ENCODE measurements around the gene RFWD3.
"Not testable (repeated sequence)": the region's sequence is repeated elsewhere in the genome, so short reads cannot be mapped to it uniquely, and the experiment has no call there.

Gene RFWD3, protein sequence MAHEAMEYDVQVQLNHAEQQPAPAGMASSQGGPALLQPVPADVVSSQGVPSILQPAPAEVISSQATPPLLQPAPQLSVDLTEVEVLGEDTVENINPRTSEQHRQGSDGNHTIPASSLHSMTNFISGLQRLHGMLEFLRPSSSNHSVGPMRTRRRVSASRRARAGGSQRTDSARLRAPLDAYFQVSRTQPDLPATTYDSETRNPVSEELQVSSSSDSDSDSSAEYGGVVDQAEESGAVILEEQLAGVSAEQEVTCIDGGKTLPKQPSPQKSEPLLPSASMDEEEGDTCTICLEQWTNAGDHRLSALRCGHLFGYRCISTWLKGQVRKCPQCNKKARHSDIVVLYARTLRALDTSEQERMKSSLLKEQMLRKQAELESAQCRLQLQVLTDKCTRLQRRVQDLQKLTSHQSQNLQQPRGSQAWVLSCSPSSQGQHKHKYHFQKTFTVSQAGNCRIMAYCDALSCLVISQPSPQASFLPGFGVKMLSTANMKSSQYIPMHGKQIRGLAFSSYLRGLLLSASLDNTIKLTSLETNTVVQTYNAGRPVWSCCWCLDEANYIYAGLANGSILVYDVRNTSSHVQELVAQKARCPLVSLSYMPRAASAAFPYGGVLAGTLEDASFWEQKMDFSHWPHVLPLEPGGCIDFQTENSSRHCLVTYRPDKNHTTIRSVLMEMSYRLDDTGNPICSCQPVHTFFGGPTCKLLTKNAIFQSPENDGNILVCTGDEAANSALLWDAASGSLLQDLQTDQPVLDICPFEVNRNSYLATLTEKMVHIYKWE

DNA sequence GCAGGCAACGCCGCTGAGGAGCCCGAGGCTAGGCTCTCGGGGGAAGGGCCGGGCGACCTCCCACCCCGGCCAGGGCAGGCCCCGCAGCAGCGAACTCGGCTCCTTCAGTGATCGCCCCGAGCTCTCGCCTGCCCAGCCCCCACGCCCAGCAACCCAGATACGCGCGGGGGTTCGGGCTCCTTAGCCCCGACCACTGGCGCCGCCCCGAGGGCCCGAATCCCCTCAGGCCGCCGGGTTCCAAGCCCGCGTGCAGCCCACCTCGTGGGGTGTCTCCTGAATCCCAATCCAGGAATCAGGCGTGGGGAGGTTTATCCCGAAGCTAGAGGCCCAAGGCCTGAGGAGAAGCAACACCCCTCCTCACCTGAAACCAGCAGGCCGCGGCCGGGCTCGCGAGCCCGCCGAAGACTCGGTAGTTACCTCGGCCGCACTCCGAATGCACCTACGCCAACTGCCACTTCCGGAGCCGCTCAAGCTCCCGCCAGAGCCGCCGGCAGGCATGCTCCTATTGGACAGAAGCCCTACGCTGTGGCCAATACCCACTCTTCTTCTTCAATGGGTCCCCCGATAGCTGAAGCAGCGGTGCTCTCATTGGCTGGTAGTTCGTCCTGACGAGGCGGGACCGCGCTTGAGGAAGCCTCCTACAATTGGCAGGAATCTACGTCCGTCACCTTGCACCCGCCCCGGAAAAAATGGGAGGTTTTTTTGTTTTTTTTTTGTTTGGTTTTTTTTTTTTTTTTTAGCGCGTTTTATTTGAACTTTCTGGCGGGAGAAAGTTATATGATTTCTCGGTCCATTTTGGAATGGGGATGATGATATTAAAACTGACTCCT is at the start of gene RFWD3:
TSS of gene RFWD3 (minus strand) at position 453 of the 830 bp plus-strand sequence. CDS start 5,428 bp downstream, outside the sequence.
- DNase-seq (ENCODE audit: low read depth), result peak; percentile 90

DNA sequence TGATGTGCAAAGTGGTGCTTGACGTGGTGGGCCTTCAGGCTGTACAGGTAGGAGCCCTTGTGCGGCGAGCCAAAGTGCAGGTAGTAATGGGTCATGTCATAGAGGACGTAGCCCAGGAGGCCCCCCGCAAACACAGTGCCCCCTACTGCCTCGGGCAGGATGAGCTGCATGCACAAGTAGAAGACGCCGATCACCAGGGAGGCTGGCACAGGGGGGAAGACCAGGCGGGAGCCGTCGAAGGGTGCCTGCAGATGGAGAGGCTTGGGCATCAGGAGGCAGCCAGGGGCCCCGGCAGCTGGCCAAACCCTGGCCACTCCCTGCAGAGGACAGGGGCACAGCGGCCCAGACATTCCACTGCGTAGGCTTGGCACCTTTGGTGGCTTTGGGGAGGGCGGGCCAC is 49.7 kb upstream of the RFWD3 start:
- no peak for DNase-seq (ENCODE audit: low read depth)

DNA sequence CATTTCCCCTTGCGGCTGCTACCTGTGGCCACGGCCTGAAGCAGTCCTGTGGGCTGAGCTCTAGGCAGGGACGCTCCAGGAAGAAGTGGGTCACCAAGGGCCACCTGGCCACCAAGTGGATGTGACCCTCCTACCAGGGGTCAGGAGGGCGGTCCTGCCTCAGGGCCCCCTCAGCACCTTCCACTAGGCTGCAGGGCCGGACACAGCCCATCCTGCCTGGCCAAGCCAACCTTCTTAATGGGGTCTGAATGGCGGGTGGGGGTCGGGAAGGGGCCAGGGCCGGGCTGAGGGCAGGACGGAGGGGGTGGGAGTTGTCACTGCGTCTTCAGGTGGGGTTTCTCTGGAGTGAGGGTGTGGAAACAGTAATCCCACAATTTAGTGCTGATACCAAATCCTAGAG is 47.2 kb upstream of the RFWD3 start:
- DNase-seq (ENCODE audit: low read depth), result no peak

DNA sequence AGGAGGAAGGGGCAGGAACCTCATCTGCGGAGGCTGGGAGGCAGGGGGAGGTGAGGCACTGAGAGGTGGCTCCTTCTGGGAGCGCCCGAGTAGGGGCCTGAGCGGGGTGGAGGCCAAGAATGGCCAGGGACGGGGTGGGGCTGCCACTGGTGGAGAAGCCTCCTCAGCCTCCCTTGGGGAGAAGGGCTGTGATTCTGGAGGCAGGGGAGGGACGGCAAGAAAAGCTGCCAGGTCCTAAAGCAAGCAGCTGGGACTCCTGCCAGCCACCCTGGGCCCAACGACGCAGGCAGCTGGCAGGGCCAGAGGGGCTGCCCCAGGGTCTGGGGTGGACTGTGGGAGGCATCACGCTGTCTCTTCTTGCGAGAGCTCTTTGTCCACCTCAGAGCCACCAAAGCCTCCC is 46.6 kb upstream of the RFWD3 start:
- no peak for DNase-seq (ENCODE audit: low read depth)

DNA sequence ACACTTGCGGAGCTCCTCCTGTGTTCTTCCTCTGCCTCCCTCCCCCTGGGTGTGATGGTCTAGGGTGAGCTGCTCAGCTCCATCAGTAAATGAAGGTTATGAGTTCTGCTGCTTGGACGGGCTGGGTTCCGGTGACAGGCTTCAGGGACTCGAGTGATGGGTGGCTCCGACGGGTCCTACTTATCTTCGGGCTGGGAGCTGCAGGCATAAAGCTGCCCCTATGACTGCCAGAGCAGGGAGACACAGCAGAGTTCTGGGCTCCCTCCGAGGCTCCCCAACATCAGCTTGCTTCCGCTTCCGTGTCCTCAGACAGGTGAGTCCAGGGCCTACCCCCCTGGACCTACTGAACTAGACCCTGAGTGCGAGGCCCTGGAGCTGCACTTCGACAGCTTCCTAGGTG is 45.3 kb upstream of the RFWD3 start:
- DNase-seq (ENCODE audit: low read depth), result no peak

DNA sequence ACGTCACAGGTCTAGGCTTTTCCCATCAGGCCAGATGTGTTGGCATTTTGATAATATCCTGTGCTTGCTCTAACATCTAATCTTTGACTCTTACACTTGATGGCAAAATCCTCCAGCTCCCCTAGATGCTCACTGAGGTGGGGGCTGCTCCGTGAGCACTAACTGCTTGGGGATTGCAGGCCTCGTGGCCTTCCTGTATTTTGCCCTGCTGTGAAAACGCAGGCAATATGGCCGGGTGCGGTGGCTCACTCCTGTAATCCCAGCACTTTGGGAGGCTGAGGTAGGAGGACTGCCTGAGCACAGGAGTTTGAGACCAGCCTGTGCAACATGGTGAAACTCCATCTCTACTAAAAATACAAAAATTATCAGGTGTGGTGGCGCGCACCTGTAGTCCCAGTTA is 43.7 kb upstream of the RFWD3 start:
- no peak for DNase-seq (ENCODE audit: low read depth)

DNA sequence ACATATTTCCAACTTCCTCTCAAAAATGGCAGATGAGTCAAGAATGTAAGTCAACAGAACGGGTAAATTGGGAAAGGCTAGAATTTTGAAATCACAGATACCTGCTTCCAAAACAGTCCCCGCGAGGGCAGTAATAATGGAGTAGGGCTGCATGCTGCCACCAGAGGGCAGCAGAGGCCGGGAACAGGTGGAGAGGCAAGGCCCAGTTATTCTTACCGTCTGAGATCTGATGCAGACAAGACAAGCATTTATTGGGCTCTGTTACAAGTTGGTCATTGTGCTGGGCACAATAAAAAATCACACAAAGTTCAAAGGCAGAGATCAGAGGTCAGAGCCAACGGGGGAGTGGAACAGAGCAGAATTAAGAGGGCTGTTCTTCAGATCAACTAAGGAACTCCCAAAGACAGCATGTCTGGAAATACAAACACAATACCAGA is 42.8 kb upstream of the RFWD3 start:
- peak; percentile 63 for DNase-seq (ENCODE audit: low read depth)

DNA sequence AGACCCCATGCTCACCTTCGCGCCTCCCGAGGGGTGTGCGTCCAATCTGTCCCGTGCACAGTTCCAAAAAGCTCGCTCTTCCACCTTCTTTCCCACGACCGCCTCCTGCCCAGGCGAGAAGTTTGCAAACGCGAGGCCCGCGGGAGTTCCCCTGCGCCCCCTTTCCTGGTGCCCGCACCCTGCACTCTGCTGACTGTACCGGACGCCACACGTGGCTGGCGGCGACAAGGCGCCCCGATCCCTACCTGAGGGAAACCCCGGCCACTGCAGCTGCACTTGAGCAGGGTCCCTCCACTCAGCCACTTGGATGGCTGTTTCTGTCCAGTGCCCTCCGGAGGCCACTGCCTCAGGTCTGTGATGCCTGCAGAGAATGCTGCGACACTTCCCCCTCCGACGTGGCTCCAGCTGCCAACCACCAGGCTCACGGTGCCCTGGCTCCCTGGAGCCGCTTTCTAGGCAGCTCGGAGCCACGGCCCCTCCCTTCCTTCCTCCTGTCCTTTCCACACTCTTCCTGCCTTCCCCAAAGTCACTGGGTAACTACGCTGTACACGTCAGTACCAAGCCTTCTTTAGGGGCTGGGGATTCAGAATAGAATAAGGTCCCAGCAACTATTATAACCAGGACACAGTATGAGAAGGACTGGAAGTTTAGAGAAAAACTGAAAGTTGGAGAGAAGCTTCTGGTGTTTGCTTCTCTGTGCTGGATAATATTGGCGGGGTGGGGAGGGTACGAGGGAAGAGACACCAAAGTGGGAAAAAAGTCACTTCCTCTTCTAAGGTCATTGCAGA is 34.0 kb upstream of the RFWD3 start, which contains the start of gene MLKL:
TSS of gene MLKL (minus strand) at position 425 of the 788 bp plus-strand sequence. CDS start 5,105 bp downstream, outside the sequence.
- peak; percentile 44 for DNase-seq (ENCODE audit: low read depth)

DNA sequence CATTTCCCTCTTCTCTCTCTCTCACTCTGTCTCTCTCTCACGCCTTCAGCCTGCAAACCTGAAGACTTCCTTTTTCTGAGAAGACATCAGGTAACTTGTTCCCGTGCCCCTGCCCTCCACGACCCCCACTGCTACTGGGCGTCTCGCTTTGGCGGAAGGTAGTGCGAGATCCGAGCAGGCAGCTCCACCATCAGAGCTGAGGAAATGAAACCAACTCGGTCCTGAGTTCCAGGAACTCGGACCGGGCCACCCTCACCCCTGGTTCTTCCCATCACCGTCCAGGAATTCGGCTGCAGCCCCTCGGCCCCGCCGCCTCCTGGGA is 33.4 kb upstream of the RFWD3 start:
- peak; percentile 10 for DNase-seq (ENCODE audit: low read depth)

DNA sequence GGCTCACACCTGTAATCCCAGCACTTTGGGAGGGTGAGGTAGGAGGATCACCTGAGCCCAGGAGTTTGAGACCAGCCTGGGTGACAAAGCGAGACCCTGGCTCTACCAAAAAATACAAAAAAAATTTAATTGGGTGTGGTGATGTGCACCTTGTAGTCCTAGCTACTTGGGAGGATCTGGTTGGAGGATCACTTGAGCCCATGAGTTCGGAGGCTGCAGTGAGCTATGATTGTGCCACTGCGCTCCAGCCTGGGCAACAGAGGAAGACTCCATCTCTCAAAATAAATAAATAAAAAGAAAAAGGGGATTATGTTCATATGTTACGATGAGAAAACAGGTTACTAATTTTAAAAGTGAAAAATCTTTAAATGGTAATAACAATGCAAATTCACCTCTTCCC is 33.0 kb upstream of the RFWD3 start:
- no peak for DNase-seq (ENCODE audit: low read depth)

DNA sequence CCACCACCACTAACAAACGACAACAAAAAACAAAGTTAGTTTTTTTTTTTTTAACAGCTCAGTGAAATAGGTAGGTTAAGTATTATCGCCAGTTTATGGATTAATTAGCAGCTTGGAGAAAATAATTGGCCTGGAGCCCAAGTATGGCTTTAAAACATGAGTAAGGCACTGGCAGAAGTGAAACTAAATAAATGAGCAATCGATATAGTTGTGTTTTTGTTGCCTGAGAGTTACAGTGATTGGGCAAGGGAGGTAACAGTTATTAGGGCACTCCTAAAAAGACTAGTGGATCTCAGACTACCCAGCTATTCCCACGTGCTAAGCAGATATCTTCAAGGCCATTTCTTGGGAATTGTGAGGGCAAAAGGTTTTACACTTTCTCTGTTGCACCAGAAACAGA is 31.5 kb upstream of the RFWD3 start:
- no peak for DNase-seq (ENCODE audit: low read depth)

DNA sequence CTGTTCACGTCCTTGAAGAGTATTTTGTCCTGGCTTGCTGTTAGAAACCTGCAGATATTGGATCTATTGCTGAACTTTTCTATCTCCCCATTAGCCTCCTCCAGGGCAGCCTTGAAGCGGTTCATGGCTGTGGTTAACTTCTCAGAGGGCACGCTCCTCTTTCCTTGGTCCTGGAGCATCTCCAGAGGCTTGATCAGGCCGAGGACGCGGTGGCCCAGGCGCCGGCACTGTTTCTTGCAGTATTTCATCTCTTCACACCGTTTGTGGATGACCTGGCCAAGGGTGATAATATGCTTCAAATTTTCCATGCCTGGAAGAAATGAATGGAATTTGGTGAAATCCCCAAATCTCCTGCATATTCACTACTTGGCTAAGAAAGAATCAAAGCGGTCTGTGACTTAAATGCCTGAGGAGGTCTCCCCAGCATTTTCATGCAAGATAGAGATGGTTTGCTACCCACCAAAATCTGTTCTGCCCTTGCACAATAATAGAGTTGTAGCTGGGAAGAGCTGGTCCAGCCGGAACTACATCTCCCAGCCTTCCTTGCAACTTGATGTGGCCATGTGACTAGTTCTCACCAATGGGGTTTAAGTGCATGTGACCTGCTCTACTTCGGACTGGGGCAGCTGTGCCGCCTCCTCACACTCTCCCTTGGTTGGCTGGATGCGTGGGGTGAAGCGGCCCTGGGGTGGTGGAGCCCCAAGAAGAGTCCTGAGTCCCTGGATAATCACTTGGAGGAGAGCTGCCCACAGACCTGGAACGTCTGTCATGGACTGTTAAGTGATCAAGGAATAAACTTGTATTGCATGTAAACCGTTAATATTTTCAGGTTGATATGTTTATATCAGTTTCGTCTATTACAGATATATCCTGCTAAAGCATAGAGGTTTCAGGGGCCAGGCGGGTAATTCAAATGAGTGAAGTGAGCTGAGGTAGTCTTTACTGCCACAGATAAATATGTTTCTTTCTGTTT is 29.1 kb upstream of the RFWD3 start:
- DNase-seq (ENCODE audit: low read depth), result peak; percentile 33

DNA sequence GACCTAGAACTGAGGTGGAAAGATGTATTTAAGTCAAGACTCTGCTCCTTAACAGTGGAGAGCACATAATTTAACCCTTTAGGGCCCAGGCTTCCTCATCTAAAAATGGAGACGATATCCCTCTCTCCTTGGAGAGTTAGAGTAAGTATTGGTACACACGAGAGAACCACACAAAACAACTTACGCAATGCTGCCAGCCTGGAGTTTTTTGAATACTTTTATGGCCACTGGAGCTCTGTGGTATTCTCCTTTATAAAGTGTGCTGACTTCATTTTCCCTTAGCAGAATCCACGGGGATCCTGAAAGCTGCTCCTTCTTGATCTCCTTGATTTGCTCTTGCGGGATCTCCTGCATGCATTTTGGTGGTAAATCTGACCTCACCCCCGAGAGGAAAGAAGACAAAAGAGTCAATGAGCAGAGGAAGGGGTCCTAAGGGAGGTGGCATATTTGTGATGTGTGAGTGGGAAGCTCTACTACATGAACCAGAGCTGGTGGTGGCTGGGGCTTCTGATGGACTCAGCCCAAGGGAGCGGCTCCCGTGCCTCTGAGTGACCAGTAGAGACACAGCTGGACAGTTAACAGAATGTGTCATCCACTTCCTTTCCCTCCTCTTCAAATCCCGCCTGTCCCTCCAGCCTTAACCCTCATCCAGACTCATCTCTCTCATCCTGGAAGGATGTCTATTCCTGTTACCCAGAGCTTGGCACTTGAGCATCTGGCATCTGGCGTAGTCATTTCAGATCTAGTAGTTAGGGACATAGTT is 24.6 kb upstream of the RFWD3 start:
- no peak for DNase-seq (ENCODE audit: low read depth)

DNA sequence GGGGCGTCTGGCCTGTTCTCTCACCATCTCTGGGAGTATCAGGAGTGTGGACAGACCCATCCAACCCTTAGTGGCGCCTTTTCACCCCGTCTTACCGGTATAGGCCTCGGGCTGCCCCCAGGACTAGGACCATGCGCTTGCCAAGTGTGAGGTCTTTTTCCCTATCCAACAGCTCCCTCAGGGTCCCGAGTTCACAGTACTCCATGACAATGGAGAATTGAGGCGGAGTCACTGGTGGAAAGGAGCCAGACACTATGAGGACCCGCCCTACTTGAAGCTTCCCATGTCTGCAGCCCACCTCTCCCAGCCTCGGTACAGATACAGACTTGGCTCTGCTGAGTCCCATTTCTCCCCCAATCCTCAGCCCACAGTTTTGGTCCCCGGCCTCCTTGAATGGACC is 15.9 kb upstream of the RFWD3 start:
- no peak for DNase-seq (ENCODE audit: low read depth)

DNA sequence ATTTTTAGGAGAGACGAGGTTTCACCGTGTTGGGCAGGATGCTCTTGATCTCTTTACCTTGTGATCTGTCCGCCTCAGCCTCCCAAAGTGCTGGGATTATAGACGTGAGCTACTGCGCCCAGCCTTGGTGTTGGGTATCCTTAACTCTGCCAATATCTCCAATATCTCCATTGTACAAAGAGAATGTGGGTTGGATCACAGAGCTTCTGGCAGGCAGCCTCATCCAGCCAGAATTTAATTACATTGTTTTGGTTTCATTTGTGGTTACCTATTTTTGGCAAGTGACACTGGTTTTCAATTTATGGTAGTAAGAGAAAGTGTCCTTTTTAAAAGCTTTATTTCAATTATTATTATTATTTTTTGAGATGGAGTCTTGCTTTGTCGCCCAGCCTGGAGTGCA is 14.0 kb upstream of the RFWD3 start:
- no peak for DNase-seq (ENCODE audit: low read depth)

DNA sequence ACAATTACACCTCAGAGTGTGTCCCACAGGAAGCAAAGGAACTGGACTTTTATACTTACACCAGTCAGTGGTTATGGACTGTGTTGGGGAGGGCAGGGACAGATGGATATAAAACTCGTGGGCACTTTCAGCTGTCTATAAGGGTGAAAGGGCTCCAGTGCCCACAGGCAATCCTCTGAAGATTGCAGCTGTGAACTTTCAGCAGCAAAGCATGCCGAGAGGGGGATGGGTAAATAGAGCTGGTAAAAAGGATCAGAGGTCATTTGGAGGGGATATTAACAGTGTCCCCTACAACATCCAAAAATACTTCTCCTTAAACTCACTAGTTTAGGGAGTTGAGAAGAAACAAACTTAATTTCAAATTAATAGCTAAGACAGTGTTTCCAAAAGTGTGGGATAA is 13.3 kb upstream of the RFWD3 start:
- no peak for DNase-seq (ENCODE audit: low read depth)

DNA sequence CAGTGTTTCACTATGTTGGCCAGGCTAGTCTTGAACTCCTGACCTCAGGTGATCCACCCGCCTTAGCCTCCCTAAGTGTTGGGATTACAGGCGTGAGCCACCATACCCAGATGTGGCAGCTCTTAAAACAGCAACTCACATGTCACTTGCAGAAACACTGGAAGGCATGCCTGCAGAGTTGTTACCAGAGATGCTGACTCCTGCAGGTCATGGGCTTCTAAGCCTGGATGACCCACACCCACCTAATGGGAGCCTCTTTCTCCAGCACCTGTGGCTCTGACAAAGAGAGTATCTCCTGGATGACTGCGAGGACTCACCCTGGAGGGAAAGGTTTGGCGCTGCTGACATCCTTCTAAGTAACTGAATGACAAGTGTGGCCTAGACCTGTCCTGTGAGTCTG is 11.2 kb upstream of the RFWD3 start:
- no peak for DNase-seq (ENCODE audit: low read depth)

DNA sequence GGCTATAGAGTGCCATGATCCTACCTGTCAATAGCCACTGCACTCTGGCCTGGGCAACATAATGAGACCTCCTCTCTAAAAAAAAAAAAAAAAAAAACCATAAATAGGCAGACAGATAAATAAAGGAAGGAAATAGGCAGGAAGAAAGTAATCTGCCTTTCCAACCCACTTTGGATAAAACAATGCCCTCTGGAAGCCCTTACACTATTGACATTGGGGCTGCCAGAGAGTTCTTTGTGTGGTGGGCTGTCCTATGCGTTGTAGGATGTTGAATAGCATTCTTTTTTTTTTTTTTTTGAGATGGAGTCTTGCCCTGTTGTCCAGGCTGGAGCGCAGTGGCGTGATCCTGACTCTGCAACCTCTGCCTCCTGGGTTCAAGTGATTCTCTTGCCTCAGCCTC is 7.2 kb upstream of the RFWD3 start:
- DNase-seq (ENCODE audit: low read depth), result no peak

DNA sequence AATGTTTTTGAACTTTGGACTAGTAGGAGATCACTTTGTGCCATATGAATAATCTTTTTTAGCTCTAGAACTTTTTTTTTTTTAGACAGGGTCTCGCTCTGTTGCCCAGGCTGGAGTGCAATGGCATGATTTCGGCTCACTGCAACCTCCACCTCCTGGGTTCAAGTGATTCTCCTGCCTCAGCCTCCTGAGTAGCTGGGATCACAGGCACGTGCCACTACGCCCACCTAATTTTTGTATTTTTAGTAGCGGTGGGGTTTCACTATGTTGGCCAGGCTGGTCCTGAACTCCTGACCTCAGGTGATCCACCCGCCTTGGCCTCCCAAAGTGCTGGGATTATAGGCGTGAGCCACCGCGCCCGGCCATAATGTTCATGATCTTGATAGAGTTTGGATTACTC is 2.2 kb upstream of the RFWD3 start:
- DNase-seq (ENCODE audit: low read depth), result not testable (repeated sequence)

DNA sequence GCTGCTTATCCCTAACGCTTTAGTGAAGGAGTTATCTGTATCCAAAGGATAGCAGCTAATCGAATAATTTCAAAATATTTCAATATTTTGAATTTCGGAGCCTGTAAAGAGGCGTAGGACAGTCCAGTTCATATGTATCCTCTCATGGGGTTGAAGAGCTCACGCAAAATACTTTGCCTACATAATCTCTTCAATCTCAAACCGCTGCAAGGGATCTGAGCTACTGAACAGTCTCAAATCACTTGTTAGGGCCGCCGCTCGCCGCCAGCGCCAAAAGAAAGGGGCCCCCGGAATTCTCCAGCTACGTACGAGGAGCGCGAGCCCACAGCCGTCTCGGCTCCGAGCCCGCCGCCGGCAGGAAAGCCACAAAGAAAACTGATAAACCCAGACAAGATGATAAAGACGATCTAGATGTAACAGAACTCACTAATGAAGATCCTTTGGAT is 601 bp upstream of the RFWD3 start:
- DNase-seq (ENCODE audit: low read depth), result peak; percentile 14

Data from stimulated activated CD8-positive, alpha-beta memory T cell treated with anti-CD3 and anti-CD28 coated beads, Interleukin-4, amount 100 ng/mL, for 24 hours (primary cell).